H1 (cell line): ENCODE measurements around the gene NLN. TPM values are rescaled to one million over a fixed set of nuclear protein-coding genes. Genes with fewer than 3 reads are reported as not detected.
"Not testable (repeated sequence)": the region's sequence is repeated elsewhere in the genome, so short reads cannot be mapped to it uniquely, and the experiment has no call there.

Source experiments
- CTCF ChIA-PET: fragments of 300-600 bp; sonication (Branson Sonifier 250); formaldehyde crosslinking; loops from one replicate; lab custom pipeline; 2021; ENCODE audit not compliant: partially characterized antibody; lab: Charles Lee
- POLR2A ChIA-PET: fragments of 300-600 bp; sonication (Branson Sonifier 250); formaldehyde crosslinking; loops from one replicate; lab custom pipeline; 2021; ENCODE audit warnings: inconsistent platforms; ENCODE audit not compliant: partially characterized antibody; lab: Charles Lee
- DNase-seq, 2 experiments: peaks; one replicate each; pipeline versions ENCODE4 v3.0.0 to v3.0.0-alpha.2; 2010 to 2022; ENCODE audit warnings: low spot score in 2 of 2, low read depth in 1 of 2, mixed read lengths in 1 of 2
- FAIRE-seq: peaks from 2 replicates; lab custom pipeline; 2011; peaks lifted over from hg19 to GRCh38; lab: Jason Lieb, UNC
- H2AFZ ChIP-seq: 2 replicates; pipeline ENCODE4 v1.8.1; 2012; ENCODE audit warnings: low read length, inconsistent platforms
- H2AK5ac ChIP-seq: 2 replicates; pipeline ENCODE4 v1.6.1; 2013; ENCODE audit warnings: low read depth, low read length
- H2BK120ac ChIP-seq: replicated peaks from 2 replicates; pipeline ENCODE3; 2013; ENCODE audit warnings: low read depth, low read length, inconsistent platforms
- H2BK12ac ChIP-seq: 2 replicates; pipeline ENCODE4 v1.6.1; 2013; ENCODE audit warnings: low read depth, low read length
- H2BK15ac ChIP-seq: 2 replicates; pipeline ENCODE4 v1.6.1; 2013; ENCODE audit warnings: low read length
- H2BK20ac ChIP-seq: 2 replicates; pipeline ENCODE4 v1.6.1; 2013; ENCODE audit warnings: low read length
- H2BK5ac ChIP-seq: 2 replicates; pipeline ENCODE4 v1.6.1; 2013; ENCODE audit warnings: low read depth, low read length
- H3K14ac ChIP-seq: 2 replicates; pipeline ENCODE4 v1.6.1; 2013; ENCODE audit warnings: inconsistent platforms; ENCODE audit not compliant: insufficient read length
- H3K18ac ChIP-seq: 2 replicates; pipeline ENCODE4 v1.6.1; 2013; ENCODE audit warnings: low read length; ENCODE audit errors: extremely low read depth
- H3K23ac ChIP-seq: 2 replicates; pipeline ENCODE4 v1.6.1; 2013; ENCODE audit warnings: inconsistent platforms; ENCODE audit not compliant: insufficient read length
- H3K23me2 ChIP-seq: 2 replicates; pipeline ENCODE4 v1.6.1; 2013; ENCODE audit warnings: low read depth, low read length
- H3K27ac ChIP-seq: 2 replicates; pipeline ENCODE4 v1.6.1; 2011; ENCODE audit warnings: low read depth, low read length, inconsistent platforms
- H3K27me3 ChIP-seq, 4 experiments: replicated peaks in 1 of 4; 1 replicate in 1 of 4; 2 replicates in 3 of 4; pipeline versions ENCODE4 v1.6.1 to v1.8.1; 2011 to 2013; ENCODE audit warnings: low read length in 3 of 4, mild to moderate bottlenecking in 3 of 4, inconsistent platforms in 2 of 4, mixed read lengths in 2 of 4, moderate library complexity in 1 of 4; ENCODE audit not compliant: control insufficient read depth in 3 of 4, insufficient read depth in 3 of 4; ENCODE audit errors: extremely low read depth in 1 of 4
- H3K36me3 ChIP-seq, 4 experiments: 2 replicates each; pipeline versions ENCODE4 v1.6.1 to v1.8.1; 2011 to 2013; ENCODE audit warnings: mild to moderate bottlenecking in 4 of 4, low read length in 3 of 4, moderate library complexity in 2 of 4, control low read depth in 1 of 4, inconsistent platforms in 1 of 4; ENCODE audit not compliant: insufficient read depth in 4 of 4, control insufficient read depth in 2 of 4
- H3K4ac ChIP-seq: replicated peaks from 2 replicates; pipeline ENCODE3; 2013; ENCODE audit warnings: low read length, low read depth, mixed read lengths, inconsistent platforms; ENCODE audit not compliant: insufficient read length
- H3K4me1 ChIP-seq, 4 experiments: replicated peaks in 1 of 4; 1 replicate in 1 of 4; 2 replicates in 3 of 4; pipeline versions ENCODE4 v1.6.1 to v1.8.1; 2011 to 2013; ENCODE audit warnings: low read length in 3 of 4, inconsistent platforms in 2 of 4, mixed read lengths in 1 of 4; ENCODE audit not compliant: insufficient read depth in 4 of 4, control insufficient read depth in 3 of 4
- H3K4me2 ChIP-seq, 2 experiments: 2 replicates each; pipeline versions ENCODE4 v1.6.1 to v1.8.1; 2011 to 2013; ENCODE audit warnings: low read depth in 2 of 2, low read length in 2 of 2, control low read depth in 1 of 2, inconsistent platforms in 1 of 2, mild to moderate bottlenecking in 1 of 2; ENCODE audit not compliant: insufficient read depth in 1 of 2
- H3K4me3 ChIP-seq, 4 experiments: fragments of 200-600, 300-600 bp in 1 of 4; sonication (generic), shearing (Covaris generic), sonication (Bioruptor Twin) in 1 of 4; 2 replicates each; pipeline versions ENCODE4 v1.5.1 to v1.8.1; 2011 to 2016; ENCODE audit warnings: low read length in 4 of 4, low read depth in 3 of 4, control low read depth in 2 of 4, inconsistent platforms in 2 of 4, mild to moderate bottlenecking in 2 of 4, mixed read lengths in 1 of 4, moderate library complexity in 1 of 4; ENCODE audit not compliant: insufficient read depth in 2 of 4; ENCODE audit errors: extremely low read depth in 1 of 4
- H3K56ac ChIP-seq: replicated peaks from 2 replicates; pipeline ENCODE3; 2013; ENCODE audit warnings: low read depth, mild to moderate bottlenecking, mixed read lengths, low read length, inconsistent platforms; ENCODE audit not compliant: insufficient read length
- H3K79me1 ChIP-seq: 2 replicates; pipeline ENCODE4 v1.6.1; 2013; ENCODE audit warnings: low read depth, low read length, control low read depth
- H3K79me2 ChIP-seq, 2 experiments: 2 replicates each; pipeline versions ENCODE4 v1.6.1 to v1.8.1; 2012 to 2013; ENCODE audit warnings: low read length in 2 of 2, mild to moderate bottlenecking in 2 of 2, inconsistent platforms in 1 of 2; ENCODE audit not compliant: insufficient read depth in 2 of 2, control insufficient read depth in 1 of 2
- H3K9ac ChIP-seq, 4 experiments: replicated peaks in 1 of 4; 1 replicate in 1 of 4; 2 replicates in 3 of 4; pipeline versions ENCODE4 v1.6.1 to v1.8.1; 2011 to 2013; ENCODE audit warnings: low read depth in 3 of 4, low read length in 3 of 4, control low read depth in 2 of 4, mild to moderate bottlenecking in 2 of 4, moderate library complexity in 2 of 4, inconsistent platforms in 1 of 4; ENCODE audit errors: extremely low read depth in 1 of 4
- H3K9me3 ChIP-seq, 2 experiments: 2 replicates each; pipeline versions ENCODE4 v1.6.1 to v1.8.1; 2012 to 2013; ENCODE audit warnings: mild to moderate bottlenecking in 2 of 2, moderate library complexity in 2 of 2, control low read depth in 1 of 2, inconsistent platforms in 1 of 2, low read depth in 1 of 2, low read length in 1 of 2, mixed read lengths in 1 of 2; ENCODE audit not compliant: insufficient read depth in 2 of 2
- H4K20me1 ChIP-seq, 2 experiments: replicated peaks in 1 of 2; 2 replicates each; pipeline versions ENCODE3 to v1.8.1; 2011 to 2013; ENCODE audit warnings: inconsistent platforms in 2 of 2, low read length in 2 of 2, mild to moderate bottlenecking in 1 of 2; ENCODE audit not compliant: insufficient read depth in 2 of 2, control insufficient read depth in 1 of 2
- H4K5ac ChIP-seq: 2 replicates; pipeline ENCODE4 v1.6.1; 2013; ENCODE audit warnings: low read length, low read depth, mixed read lengths, inconsistent platforms; ENCODE audit not compliant: insufficient read length
- H4K8ac ChIP-seq: 2 replicates; pipeline ENCODE4 v1.8.0; 2013; ENCODE audit warnings: mild to moderate bottlenecking, moderate library complexity, low read length, inconsistent platforms; ENCODE audit not compliant: insufficient read depth; ENCODE audit errors: extremely low read depth
- H4K91ac ChIP-seq: replicated peaks from 2 replicates; pipeline ENCODE3; 2013; ENCODE audit warnings: low read length, mixed read lengths, inconsistent platforms; ENCODE audit not compliant: insufficient read length
- BACH1 ChIP-seq: IDR thresholded peaks from 2 replicates; pipeline ENCODE4 v1.6.1; 2012; ENCODE audit warnings: low read length, improper control_type of control experiment
- MAFK ChIP-seq: IDR thresholded peaks from 2 replicates; pipeline ENCODE4 v1.6.1; 2012; ENCODE audit warnings: low read depth, mild to moderate bottlenecking, improper control_type of control experiment, low read length
- MAX ChIP-seq: IDR thresholded peaks from 2 replicates; pipeline ENCODE4 v1.6.1; 2012; ENCODE audit warnings: inconsistent platforms
- WGBS, 2 experiments: shearing (Covaris generic) in 1 of 2; methylation state at CpG; one replicate each; pipeline versions ENCODE4 v1.1.6 to v1.1.7; 2013 to 2015; ENCODE audit warnings: low lambda C conversion rate in 2 of 2, mixed read lengths in 2 of 2, inconsistent platforms in 1 of 2, low coverage in 1 of 2, missing lambda C conversion rate in 1 of 2; ENCODE audit not compliant: insufficient replicate concordance in 2 of 2, insufficient coverage in 1 of 2, insufficient read length in 1 of 2; ENCODE audit errors: extremely low coverage in 1 of 2, missing lambda C conversion rate in 1 of 2; 5-methylcytosine and 5-hydroxymethylcytosine counted together
- polyA plus RNA-seq, 7 experiments: library from polyadenylated mRNA; depleted of rRNA in 3 of 7; stranded (reverse) in 5 of 7; unstranded in 2 of 7; fragments of >200 nt in 5 of 7; fragments of 200-250 nt in 2 of 7; gene quantifications; 1 replicate in 5 of 7; 2 replicates in 1 of 7; 4 replicates in 1 of 7; pipeline versions ENCODE4 v1.2.1 to v1.2.3, GENCODE V29; 2011 to 2013; ENCODE audit warnings: missing spikeins in 2 of 7, mixed read lengths in 2 of 7
- total RNA-seq: library from RNA; stranded (reverse); fragmentation: NEBNext Ultra II Directional; extraction: Animal tissue kit (Norgen Biotek cat#: 25700); gene quantifications from 2 replicates; pipeline ENCODE4 v1.2.1, GENCODE V29; 2021

NLN gene
- total and polyA plus RNA-seq, 2 of the 8 experiments (the other 6 are each of a cell fraction or from before 2014, with no cell fraction given) = 46.7 to 192 TPM

- H2AK5ac ChIP-seq, H2BK12ac ChIP-seq, H3K23ac ChIP-seq, H3K36me3 ChIP-seq, H3K4ac ChIP-seq, H3K9me3 ChIP-seq, H2BK20ac ChIP-seq, H3K18ac ChIP-seq, H3K56ac ChIP-seq, H3K9ac ChIP-seq, H4K20me1 ChIP-seq, H2AFZ ChIP-seq, H3K27ac ChIP-seq, POLR2A ChIA-PET, H4K5ac ChIP-seq, H2BK5ac ChIP-seq, H3K4me3 ChIP-seq, H3K27me3 ChIP-seq, H3K79me1 ChIP-seq, H3K23me2 ChIP-seq, H4K8ac ChIP-seq, H4K91ac ChIP-seq, H2BK15ac ChIP-seq, H3K4me1 ChIP-seq, H3K14ac ChIP-seq, H2BK120ac ChIP-seq, H3K4me2 ChIP-seq, DNase-seq, FAIRE-seq, CTCF ChIA-PET: not testable (repeated sequence)
- TF ChIP-seq BACH1 (0 out of 2 replicates have a peak, but pooled peaks have one; percentile 20), MAX (0 out of 2 replicates have a peak, but pooled peaks have one; percentile 30), MAFK (peak; percentile 28; the same call in 1 of the 2 replicates)
- WGBS, 2 experiments = 66% methylated on average over 7 of the region's 7 CpGs; no CpG with 5 or more reads in 1 of the 2 experiments
- H3K79me2 ChIP-seq = peaks cover 11 to 88% of the 10 kb centered on the region in 2 experiments; a peak in 3 of 4 replicates
Observed at GRCh38 chr5:65734196-65734775, 12.3 kb downstream of the NLN start.
